Keratinocyte (primary cell): ENCODE measurements around the gene AGER. TPM values are rescaled to one million over a fixed set of nuclear protein-coding genes. Genes with fewer than 3 reads are reported as not detected.

Experiments
- DNase-seq: peaks from one replicate; pipeline ENCODE4 v3.0.0-alpha.2; 2011; ENCODE audit warnings: low read depth, missing footprints, low spot score
- FAIRE-seq: peaks from 2 replicates; lab custom pipeline; 2011; peaks lifted over from hg19 to GRCh38; lab: Jason Lieb, UNC
- H2AFZ ChIP-seq: 2 replicates; pipeline ENCODE4 v1.6.0; 2012; ENCODE audit warnings: low read length, control low read depth, inconsistent platforms; ENCODE audit not compliant: control insufficient read depth
- H3K27ac ChIP-seq: 2 replicates; pipeline ENCODE4 v1.5.1; 2011; ENCODE audit warnings: low read length; ENCODE audit not compliant: control insufficient read depth, insufficient read depth
- H3K27me3 ChIP-seq: 3 replicates; pipeline ENCODE4 v1.6.0; 2011; ENCODE audit warnings: low read length; ENCODE audit not compliant: control insufficient read depth, insufficient read depth; ENCODE audit errors: extremely low read depth
- H3K36me3 ChIP-seq, 2 experiments: 2 replicates in 1 of 2; 3 replicates in 1 of 2; pipeline ENCODE4 v1.5.1; 2011; ENCODE audit warnings: low read length in 2 of 2, mild to moderate bottlenecking in 1 of 2; ENCODE audit not compliant: control insufficient read depth in 2 of 2, insufficient read depth in 2 of 2; ENCODE audit errors: extremely low read depth in 1 of 2
- H3K4me1 ChIP-seq: 3 replicates; pipeline ENCODE4 v1.5.1; 2011; ENCODE audit warnings: low read length; ENCODE audit not compliant: control insufficient read depth, insufficient read depth; ENCODE audit errors: extremely low read depth
- H3K4me2 ChIP-seq: 3 replicates; pipeline ENCODE4 v1.6.0; 2011; ENCODE audit warnings: low read depth, low read length; ENCODE audit not compliant: control insufficient read depth, insufficient read depth; ENCODE audit errors: extremely low read depth
- H3K4me3 ChIP-seq, 3 experiments: fragments of 200-600 bp in 1 of 3; sonication (generic) in 1 of 3; 2 replicates in 2 of 3; 3 replicates in 1 of 3; pipeline ENCODE4 v1.5.1; 2011 to 2016; ENCODE audit warnings: low read length in 3 of 3, mild to moderate bottlenecking in 3 of 3, control low read depth in 2 of 3, inconsistent platforms in 1 of 3, low read depth in 1 of 3, mixed read lengths in 1 of 3, mixed run types in 1 of 3, moderate library complexity in 1 of 3; ENCODE audit not compliant: control insufficient read depth in 2 of 3, insufficient read depth in 2 of 3; ENCODE audit errors: extremely low read depth in 1 of 3
- H3K79me2 ChIP-seq: 2 replicates; pipeline ENCODE4 v1.6.0; 2012; ENCODE audit warnings: low read length; ENCODE audit not compliant: control insufficient read depth, insufficient read depth
- H3K9ac ChIP-seq: 3 replicates; pipeline ENCODE4 v1.6.0; 2011; ENCODE audit warnings: low read length; ENCODE audit not compliant: control insufficient read depth, insufficient read depth; ENCODE audit errors: extremely low read depth
- H3K9me1 ChIP-seq: 3 replicates; pipeline ENCODE4 v1.6.0; 2011; ENCODE audit warnings: low read length; ENCODE audit not compliant: control insufficient read depth, insufficient read depth; ENCODE audit errors: extremely low read depth
- H3K9me3 ChIP-seq: 2 replicates; pipeline ENCODE4 v1.5.1; 2012; ENCODE audit warnings: low read depth, low read length; ENCODE audit not compliant: control insufficient read depth
- H4K20me1 ChIP-seq: 3 replicates; pipeline ENCODE4 v1.6.0; 2011; ENCODE audit warnings: low read length; ENCODE audit not compliant: control insufficient read depth, insufficient read depth; ENCODE audit errors: extremely low read depth
- CTCF ChIP-seq, 3 experiments: IDR thresholded peaks in 1 of 3; conservative IDR thresholded peaks in 1 of 3; optimal IDR thresholded peaks in 1 of 3; 2 replicates in 2 of 3; 3 replicates in 1 of 3; pipeline versions ENCODE3 to v1.5.1; 2011; ENCODE audit warnings: low read length in 3 of 3, mild to moderate bottlenecking in 3 of 3, moderate library complexity in 2 of 3, control low read depth in 1 of 3, inconsistent platforms in 1 of 3; ENCODE audit not compliant: insufficient read depth in 2 of 3; ENCODE audit errors: extremely low read depth in 1 of 3
- EZH2 ChIP-seq: IDR thresholded peaks from one replicate; pipeline ENCODE4 v1.6.1; 2012; ENCODE audit warnings: inconsistent platforms, mild to moderate bottlenecking, low read length, moderate library complexity
- dilution Hi-C: fragments of 300-500 bp; cut with MboI; formaldehyde crosslinking; loops from one replicate; pipeline ENCODE4 v1.7.0; 2020; ENCODE audit warnings: low sequenced_read_pairs; ENCODE audit not compliant: extremely low pct_ligation_motif_present
- polyA plus RNA-seq, 5 experiments: library from polyadenylated mRNA; depleted of rRNA in 3 of 5; stranded (reverse) in 3 of 5; stranded (forward) in 1 of 5; unstranded in 1 of 5; fragments of >200 nt; gene quantifications; 1 replicate in 1 of 5; 2 replicates in 3 of 5; 3 replicates in 1 of 5; pipeline versions ENCODE4 v1.2.1 to v1.2.3, GENCODE V29; 2011 to 2012; ENCODE audit warnings: missing spikeins in 2 of 5, low read depth in 1 of 5, low replicate concordance in 1 of 5

AGER gene
- polyA plus RNA-seq, 1 donor (not counting 4 experiments of a cell fraction or from before 2014, with no cell fraction given): 2.4 TPM

GRCh38 chr6:32204268-32204715, 20.2 kb upstream of the AGER start:
- Histone ChIP-seq H3K9ac (no peak overlapping the region), H3K9me1 (no peaks in the 10 kb centered on the region), H3K27me3 (no peaks in the 10 kb centered on the region), H3K9me3 (no peaks in the 10 kb centered on the region), H3K4me3 (no peak overlapping the region), H3K79me2 (no peaks in the 10 kb centered on the region), H3K36me3 (no peaks in the 10 kb centered on the region), H3K4me1 (no peaks in the 10 kb centered on the region), H3K27ac (no peak overlapping the region), H2AFZ (no peak overlapping the region), H4K20me1 (no peaks in the 10 kb centered on the region), H3K4me2 (no peak overlapping the region)
- TF ChIP-seq CTCF (optimal IDR thresholded peaks at IDR 0.05 in 1 of 3, IDR thresholded peaks at IDR 0.05 in 1 of 3, conservative IDR thresholded peaks at IDR 0.05 in 1 of 3; ENCODE audit: extremely low read depth in 1 of 3, insufficient read depth in 2 of 3, low read length in 3 of 3) (no peak), EZH2 (no peak)
- no peak for FAIRE-seq
- dilution Hi-C loops: no loop called here
- DNase-seq: no peak

GRCh38 chr6:32203426-32204267, 19.6 kb upstream of the AGER start:
- no peaks in the 10 kb centered on the region for H3K9me1 ChIP-seq
- dilution Hi-C loops: no loop called here
- FAIRE-seq: no peak
- H3K4me2 ChIP-seq: no peak overlapping the region
- H3K36me3 ChIP-seq: no peaks in the 10 kb centered on the region
- TF ChIP-seq CTCF (optimal IDR thresholded peaks at IDR 0.05 in 1 of 3, IDR thresholded peaks at IDR 0.05 in 1 of 3, conservative IDR thresholded peaks at IDR 0.05 in 1 of 3; ENCODE audit: extremely low read depth in 1 of 3, insufficient read depth in 2 of 3, low read length in 3 of 3) (no peak), EZH2 (no peak)
- no peak overlapping the region for H3K4me3 ChIP-seq
- no peaks in the 10 kb centered on the region for H3K79me2 ChIP-seq
- no peak for DNase-seq
- no peaks in the 10 kb centered on the region for H4K20me1 ChIP-seq
- H3K4me1 ChIP-seq: no peaks in the 10 kb centered on the region
- no peaks in the 10 kb centered on the region for H3K27me3 ChIP-seq
- H3K9me3 ChIP-seq: no peaks in the 10 kb centered on the region
- no peak overlapping the region for H2AFZ ChIP-seq
- H3K9ac ChIP-seq: no peak overlapping the region
- no peak overlapping the region for H3K27ac ChIP-seq
